ENCODE data around the gene SLC10A7.

Gene SLC10A7

GRCh38 chr4:146275370-146275769, 246.4 kb downstream of the SLC10A7 start:
- Histone ChIP-seq H3K9me3 (ENCODE audit: control insufficient read depth, insufficient read depth, low read length) (no peaks in the 10 kb centered on the region), H3K4me1 (ENCODE audit: insufficient read depth, low read length) (no peaks in the 10 kb centered on the region), H3K9ac (ENCODE audit: low read depth, low read length) (no peak overlapping the region), H3K36me3 (ENCODE audit: insufficient read depth, low read length) (no peaks in the 10 kb centered on the region)

GRCh38 chr4:146274774-146275173, 247.0 kb downstream of the SLC10A7 start:
- Histone ChIP-seq H3K9ac (ENCODE audit: low read depth, low read length) (no peak overlapping the region), H3K4me1 (ENCODE audit: insufficient read depth, low read length) (no peaks in the 10 kb centered on the region), H3K36me3 (ENCODE audit: insufficient read depth, low read length) (no peaks in the 10 kb centered on the region), H3K9me3 (ENCODE audit: control insufficient read depth, insufficient read depth, low read length) (no peaks in the 10 kb centered on the region)

- H3K36me3 ChIP-seq (ENCODE audit: insufficient read depth, low read length) = no peaks in the 10 kb centered on the region
- no peaks in the 10 kb centered on the region for H3K4me1 ChIP-seq (ENCODE audit: insufficient read depth, low read length)
- no peaks in the 10 kb centered on the region for H3K9me3 ChIP-seq (ENCODE audit: control insufficient read depth, insufficient read depth, low read length)
- no peak overlapping the region for H3K9ac ChIP-seq (ENCODE audit: low read depth, low read length)
These were observed 248.4 kb downstream of the SLC10A7 start for GRCh38 chr4:146273204-146273901.

GRCh38 chr4:146271466-146271865, 250.3 kb downstream of the SLC10A7 start:
- Histone ChIP-seq H3K9me3 (ENCODE audit: control insufficient read depth, insufficient read depth, low read length) (no peaks in the 10 kb centered on the region), H3K4me1 (ENCODE audit: insufficient read depth, low read length) (0 out of 2 replicates have a peak, but pooled peaks cover under 1% of the 10 kb centered on the region), H3K9ac (ENCODE audit: low read depth, low read length) (no peak overlapping the region), H3K36me3 (ENCODE audit: insufficient read depth, low read length) (no peaks in the 10 kb centered on the region)

- Histone ChIP-seq H3K9ac (ENCODE audit: low read depth, low read length) (no peak overlapping the region), H3K9me3 (ENCODE audit: control insufficient read depth, insufficient read depth, low read length) (no peaks in the 10 kb centered on the region), H3K36me3 (ENCODE audit: insufficient read depth, low read length) (no peaks in the 10 kb centered on the region), H3K4me1 (ENCODE audit: insufficient read depth, low read length) (0 out of 2 replicates have a peak, but pooled peaks cover 3% of the 10 kb centered on the region)
These were observed 252.5 kb downstream of the SLC10A7 start for GRCh38 chr4:146269228-146269653.

- H3K9me3 ChIP-seq (ENCODE audit: control insufficient read depth, insufficient read depth, low read length) = no peaks in the 10 kb centered on the region
- H3K36me3 ChIP-seq (ENCODE audit: insufficient read depth, low read length) = no peaks in the 10 kb centered on the region
- H3K4me1 ChIP-seq (ENCODE audit: insufficient read depth, low read length) = 0 out of 2 replicates have a peak, but pooled peaks cover 3% of the 10 kb centered on the region
- no peak overlapping the region for H3K9ac ChIP-seq (ENCODE audit: low read depth, low read length)
These were observed 253.9 kb downstream of the SLC10A7 start for GRCh38 chr4:146267826-146268225.

GRCh38 chr4:146265950-146266490, 255.7 kb downstream of the SLC10A7 start:
- Histone ChIP-seq H3K4me1 (ENCODE audit: insufficient read depth, low read length) (0 out of 2 replicates have a peak, but pooled peaks cover 3% of the 10 kb centered on the region), H3K9ac (ENCODE audit: low read depth, low read length) (no peak overlapping the region)

DNA sequence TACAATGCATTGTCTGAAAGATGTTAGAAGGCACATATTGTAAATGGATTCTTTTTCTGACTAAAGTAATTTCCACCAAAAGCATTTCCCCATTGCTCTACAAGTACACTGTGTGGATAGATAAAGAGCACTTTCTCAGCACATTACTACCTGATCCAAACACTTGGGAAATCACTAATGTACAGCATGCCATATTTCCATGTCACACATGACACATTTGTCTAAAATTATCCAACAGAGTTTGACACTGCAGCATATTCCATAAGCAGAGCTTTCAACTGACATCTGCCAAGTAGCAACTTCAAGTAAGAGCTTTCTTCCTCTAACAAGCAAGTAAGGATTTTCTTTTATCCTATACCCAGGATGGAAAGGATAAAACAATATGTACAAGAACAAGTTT, 257.9 kb downstream of the SLC10A7 start:
- Histone ChIP-seq H3K9me3 (ENCODE audit: control insufficient read depth, insufficient read depth, low read length) (no peaks in the 10 kb centered on the region), H3K36me3 (ENCODE audit: insufficient read depth, low read length) (no peaks in the 10 kb centered on the region), H3K9ac (ENCODE audit: low read depth, low read length) (no peak overlapping the region), H3K4me1 (ENCODE audit: insufficient read depth, low read length) (0 out of 2 replicates have a peak, but pooled peaks cover 3% of the 10 kb centered on the region)

More at GRCh38 chr4:146265950-146266490, 255.7 kb downstream of the SLC10A7 start:
- Histone ChIP-seq H3K9me3 (ENCODE audit: control insufficient read depth, insufficient read depth, low read length) (no peaks in the 10 kb centered on the region), H3K36me3 (ENCODE audit: insufficient read depth, low read length) (no peaks in the 10 kb centered on the region)

DNA sequence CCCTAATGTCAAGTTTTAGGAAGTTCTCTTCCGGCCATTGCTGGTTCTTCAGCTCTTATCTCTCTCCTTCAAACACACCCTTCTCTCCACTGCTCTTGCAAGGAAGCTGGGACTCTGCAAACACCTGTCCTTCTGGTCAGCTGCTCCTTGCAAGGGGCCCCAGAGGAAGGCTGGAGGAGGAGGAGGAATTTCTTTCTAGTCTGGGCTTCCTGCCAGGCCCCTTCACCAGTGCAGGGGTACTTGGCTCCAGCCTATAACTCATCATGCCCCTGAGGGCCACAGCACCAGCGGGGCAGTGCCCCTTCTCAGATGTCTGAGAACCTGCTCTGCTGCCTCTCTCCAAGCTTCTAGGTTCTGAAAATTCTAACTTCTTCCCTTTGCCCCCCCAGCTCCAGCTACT, 260.7 kb downstream of the SLC10A7 start:
- H3K36me3 ChIP-seq (ENCODE audit: insufficient read depth, low read length) = no peaks in the 10 kb centered on the region
- no peaks in the 10 kb centered on the region for H3K9me3 ChIP-seq (ENCODE audit: control insufficient read depth, insufficient read depth, low read length)
- no peak overlapping the region for H3K9ac ChIP-seq (ENCODE audit: low read depth, low read length)
- H3K4me1 ChIP-seq (ENCODE audit: insufficient read depth, low read length) = no peaks in the 10 kb centered on the region

- H3K9ac ChIP-seq (ENCODE audit: low read depth, low read length) = no peak overlapping the region
- no peaks in the 10 kb centered on the region for H3K36me3 ChIP-seq (ENCODE audit: insufficient read depth, low read length)
- H3K9me3 ChIP-seq (ENCODE audit: control insufficient read depth, insufficient read depth, low read length) = no peaks in the 10 kb centered on the region
- H3K4me1 ChIP-seq (ENCODE audit: insufficient read depth, low read length) = no peaks in the 10 kb centered on the region
These were observed 261.2 kb downstream of the SLC10A7 start for GRCh38 chr4:146260521-146260920.

DNA sequence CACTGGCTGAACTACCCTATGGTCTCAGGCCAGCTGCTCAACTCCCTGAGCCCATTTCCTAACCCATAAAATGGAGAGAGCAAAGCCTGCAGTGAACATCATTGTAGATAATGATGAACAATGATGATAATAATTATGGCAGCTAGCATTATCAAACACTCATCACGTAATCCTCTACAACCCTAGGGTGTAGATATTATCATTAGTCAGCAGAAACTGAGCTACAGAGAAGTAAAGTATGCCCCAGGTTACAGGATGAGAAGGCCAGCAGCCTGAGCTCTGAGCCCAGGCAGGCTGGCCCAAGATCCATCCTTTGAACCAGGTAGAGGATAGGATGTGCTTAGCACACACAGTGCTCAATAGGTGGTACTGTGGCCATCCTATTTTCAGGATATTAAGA, 264.2 kb downstream of the SLC10A7 start:
- H3K9ac ChIP-seq (ENCODE audit: low read depth, low read length) = no peak overlapping the region
- no peaks in the 10 kb centered on the region for H3K36me3 ChIP-seq (ENCODE audit: insufficient read depth, low read length)
- H3K4me1 ChIP-seq (ENCODE audit: insufficient read depth, low read length) = no peaks in the 10 kb centered on the region
- H3K9me3 ChIP-seq (ENCODE audit: control insufficient read depth, insufficient read depth, low read length) = no peaks in the 10 kb centered on the region

DNA sequence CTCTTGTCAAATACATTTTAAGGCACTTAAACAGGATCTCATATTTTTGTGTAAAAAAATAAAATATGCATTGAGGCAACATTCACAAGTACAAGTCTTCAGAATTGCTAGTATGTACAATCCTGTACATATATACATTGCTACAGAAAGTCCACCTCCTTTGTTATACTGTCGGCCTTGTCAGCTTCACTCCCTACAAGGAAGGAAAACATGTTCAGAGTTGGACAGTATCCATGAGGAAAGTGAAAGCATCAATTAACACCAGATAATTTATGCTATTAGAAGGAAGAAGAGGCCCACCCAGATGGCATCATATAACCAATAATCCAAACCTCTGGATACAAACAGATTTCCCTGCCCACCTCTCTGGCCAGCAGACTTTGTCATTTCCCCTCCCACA, 265.4 kb downstream of the SLC10A7 start:
- Histone ChIP-seq H3K36me3 (ENCODE audit: insufficient read depth, low read length) (no peaks in the 10 kb centered on the region), H3K4me1 (ENCODE audit: insufficient read depth, low read length) (no peaks in the 10 kb centered on the region), H3K9ac (ENCODE audit: low read depth, low read length) (no peak overlapping the region), H3K9me3 (ENCODE audit: control insufficient read depth, insufficient read depth, low read length) (no peaks in the 10 kb centered on the region)

DNA sequence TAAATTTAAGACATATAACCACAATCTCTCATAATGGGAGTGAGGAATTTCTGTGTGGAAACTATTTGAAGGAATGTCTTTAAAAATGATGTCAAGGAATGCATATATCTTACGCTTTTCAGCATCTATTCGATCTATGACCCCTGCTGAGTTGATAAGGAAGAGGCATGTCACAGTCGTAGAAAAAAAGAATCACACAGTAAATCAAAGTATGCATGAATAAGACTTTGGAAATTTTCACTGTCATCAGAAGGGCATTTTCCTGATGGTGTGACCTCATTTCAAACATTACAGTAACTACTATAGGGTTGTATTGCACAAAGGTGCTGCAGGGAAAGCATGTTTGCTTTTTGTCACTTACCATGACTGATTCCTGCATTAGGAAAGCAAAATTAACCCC, 265.9 kb downstream of the SLC10A7 start:
- Histone ChIP-seq H3K4me1 (ENCODE audit: insufficient read depth, low read length) (no peaks in the 10 kb centered on the region), H3K36me3 (ENCODE audit: insufficient read depth, low read length) (no peaks in the 10 kb centered on the region), H3K9ac (ENCODE audit: low read depth, low read length) (no peak overlapping the region), H3K9me3 (ENCODE audit: control insufficient read depth, insufficient read depth, low read length) (no peaks in the 10 kb centered on the region)

- Histone ChIP-seq H3K36me3 (ENCODE audit: insufficient read depth, low read length) (no peaks in the 10 kb centered on the region), H3K4me1 (ENCODE audit: insufficient read depth, low read length) (no peaks in the 10 kb centered on the region), H3K9ac (ENCODE audit: low read depth, low read length) (no peak overlapping the region), H3K9me3 (ENCODE audit: control insufficient read depth, insufficient read depth, low read length) (no peaks in the 10 kb centered on the region)
These were observed 266.3 kb downstream of the SLC10A7 start for GRCh38 chr4:146255463-146255862.

DNA sequence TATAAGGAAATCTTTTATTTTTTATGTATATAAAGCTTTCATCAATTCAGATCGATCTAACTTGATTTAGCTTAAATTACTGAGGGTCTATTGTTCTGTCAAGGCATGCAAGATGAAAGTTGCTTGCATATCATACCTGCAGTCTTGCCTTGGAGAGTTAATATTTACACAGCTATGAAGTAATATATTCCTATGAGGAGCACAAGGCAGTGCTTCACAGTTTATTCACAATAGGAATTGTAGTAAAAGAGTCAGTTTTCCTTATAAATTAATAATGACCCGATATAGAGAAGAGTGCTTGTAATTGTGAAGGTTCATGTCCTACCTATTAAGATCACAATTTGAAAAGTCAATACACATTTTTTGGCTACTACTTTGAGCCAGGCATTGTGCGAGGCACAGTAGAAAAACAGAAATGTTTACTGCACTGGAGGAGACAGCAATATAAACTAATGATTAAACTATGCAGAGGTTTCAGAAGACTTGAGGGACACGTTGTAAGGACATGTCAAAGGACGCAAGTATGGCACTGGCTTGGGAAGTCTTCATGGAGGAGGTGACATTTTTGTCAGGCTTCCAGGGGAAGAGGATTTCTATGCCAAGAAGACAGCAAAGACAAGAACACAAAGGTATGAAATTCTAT, 268.6 kb downstream of the SLC10A7 start:
- H3K4me1 ChIP-seq (ENCODE audit: insufficient read depth, low read length) = no peaks in the 10 kb centered on the region
- H3K36me3 ChIP-seq (ENCODE audit: insufficient read depth, low read length) = no peaks in the 10 kb centered on the region
- H3K9ac ChIP-seq (ENCODE audit: low read depth, low read length) = no peak overlapping the region
- no peaks in the 10 kb centered on the region for H3K9me3 ChIP-seq (ENCODE audit: control insufficient read depth, insufficient read depth, low read length)
